Upper lobe of left lung (tissue), 6 donors: Measurements from ENCODE around the gene AFF3. TPM values are rescaled to one million over a fixed set of nuclear protein-coding genes. Genes with fewer than 3 reads are reported as not detected.

ENCODE experiments used
- ATAC-seq, 2 donors: fragments of 200-7000 bp; cut with Tn5 transposase; one replicate each; pipeline ENCODE4 v1.9.1; 2022; ENCODE audit warnings: mild to moderate bottlenecking in 2 of 2, moderate library complexity in 2 of 2; ENCODE audit not compliant: low FRiP score in 2 of 2
- DNase-seq, 2 donors: peaks; one replicate each; pipeline ENCODE4 v3.0.0-alpha.2; 2019 to 2020
- H3K27ac ChIP-seq, 4 donors: fragments of 200-600 bp; sonication (generic); one replicate each; pipeline ENCODE4 v1.5.1; 2016 to 2019
- H3K27me3 ChIP-seq, 4 donors: fragments of 200-600 bp; sonication (generic); one replicate each; pipeline ENCODE4 v1.5.1; 2017 to 2019
- H3K36me3 ChIP-seq, 4 donors: fragments of 200-600 bp; sonication (generic); one replicate each; pipeline ENCODE4 v1.5.1; 2016 to 2019
- H3K4me1 ChIP-seq, 4 donors: fragments of 200-600 bp; sonication (generic); one replicate each; pipeline ENCODE4 v1.5.1; 2018 to 2019
- H3K4me3 ChIP-seq, 4 donors: fragments of 200-600 bp; sonication (generic); one replicate each; pipeline ENCODE4 v1.5.1; 2017 to 2019; ENCODE audit warnings: mild to moderate bottlenecking in 2 of 4, moderate library complexity in 1 of 4
- H3K9me3 ChIP-seq, 4 donors: fragments of 200-600 bp; sonication (generic); one replicate each; pipeline ENCODE4 v1.5.1; 2018 to 2019
- CTCF ChIP-seq, 6 experiments: fragments of 450-650 bp in 4 of 6; fragments of 200-600 bp in 2 of 6; sonication (generic) in 2 of 6; IDR thresholded peaks; one replicate each; pipeline ENCODE4 v1.5.1; 2016 to 2019; ENCODE audit warnings: antibody characterized with exemption in 6 of 6
- EP300 ChIP-seq, 4 donors: sonication (generic); formaldehyde crosslinking; IDR thresholded peaks; one replicate each; pipeline ENCODE4 v1.5.1; 2017; ENCODE audit warnings: antibody characterized with exemption in 4 of 4, control low read depth in 2 of 4
- POLR2A ChIP-seq, 4 donors: fragments of 450-650 bp; IDR thresholded peaks; one replicate each; pipeline ENCODE4 v1.5.1; 2016 to 2017; ENCODE audit warnings: antibody characterized with exemption in 4 of 4, mild to moderate bottlenecking in 2 of 4
- POLR2AphosphoS5 ChIP-seq, 2 donors: sonication (generic); formaldehyde crosslinking; IDR thresholded peaks; one replicate each; pipeline ENCODE4 v1.5.1; 2017; ENCODE audit warnings: antibody characterized with exemption in 2 of 2
- WGBS, 2 donors: methylation state at CpG; one replicate each; pipeline ENCODE4 v1.1.5; 2017 to 2018; 5-methylcytosine and 5-hydroxymethylcytosine counted together
- total RNA-seq, 6 donors: library from RNA; depleted of rRNA in 4 of 6; stranded (reverse); fragments of >200 nt in 4 of 6; gene quantifications; one replicate each; pipeline versions ENCODE4 v1.1.0 to v1.2.1, GENCODE V29; 2016 to 2021
- donor health status: DM: no; HTN: no; CAD: no; lungs with moderate emphysema.
- donor health status: DM: no; HTN: yes; CAD: no; lungs with severe emphysema.

Gene AFF3
- total RNA-seq, 6 donors from 2014 or later, result 21.0 to 195 (median 47.9) TPM

GRCh38 chr2:100002059-100002458, 140.3 kb downstream of the AFF3 start:
- ATAC-seq, result no peak
- WGBS, 2 donors, result 69 to 72% methylated on average over 6 of the region's 6 CpGs

GRCh38 chr2:100000915-100001707, 141.3 kb downstream of the AFF3 start:
- DNase-seq, result no peak
- Histone ChIP-seq H3K4me3 (no peak overlapping the region), H3K4me1 (no peaks in the 10 kb centered on the region), H3K9me3 (no peaks in the 10 kb centered on the region), H3K27me3 (no peaks in the 10 kb centered on the region), H3K27ac (no peak overlapping the region), H3K36me3 (peaks cover 0 to under 1% (median 0%) of the 10 kb centered on the region in 4 donors)
- ATAC-seq, result no peak
- no peak for TF ChIP-seq EP300 (IDR thresholded peaks at IDR 0.05)
- TF ChIP-seq CTCF (IDR thresholded peaks at IDR 0.05), result no peak
- TF ChIP-seq POLR2AphosphoS5 (IDR thresholded peaks at IDR 0.05), result no peak
- WGBS, 2 donors, result 88 to 94% methylated on average over 22 of the region's 22 CpGs

More at GRCh38 chr2:100002059-100002458, 140.3 kb downstream of the AFF3 start:
- no peak for DNase-seq
- H3K27ac ChIP-seq, result no peak overlapping the region
- no peaks in the 10 kb centered on the region for H3K27me3 ChIP-seq
- no peak for TF ChIP-seq POLR2A (IDR thresholded peaks at IDR 0.05)
- no peak for TF ChIP-seq CTCF (IDR thresholded peaks at IDR 0.05)
- TF ChIP-seq POLR2AphosphoS5 (IDR thresholded peaks at IDR 0.05), result no peak
- no peak for TF ChIP-seq EP300 (IDR thresholded peaks at IDR 0.05)
- H3K36me3 ChIP-seq, result peaks cover 0 to 9% (median 4%) of the 10 kb centered on the region in 4 donors
- H3K9me3 ChIP-seq, result no peaks in the 10 kb centered on the region
- H3K4me1 ChIP-seq, result no peaks in the 10 kb centered on the region
- no peak overlapping the region for H3K4me3 ChIP-seq

GRCh38 chr2:99998651-99999320, 143.6 kb downstream of the AFF3 start:
- H3K4me3 ChIP-seq, result no peak overlapping the region
- no peaks in the 10 kb centered on the region for H3K36me3 ChIP-seq
- H3K27ac ChIP-seq, result no peak overlapping the region
- no peaks in the 10 kb centered on the region for H3K9me3 ChIP-seq
- 70 to 77% methylated on average over 12 of the region's 12 CpGs for WGBS, 2 donors
- no peak for ATAC-seq
- TF ChIP-seq POLR2A (IDR thresholded peaks at IDR 0.05) (no peak), POLR2AphosphoS5 (IDR thresholded peaks at IDR 0.05) (no peak), EP300 (IDR thresholded peaks at IDR 0.05) (no peak), CTCF (IDR thresholded peaks at IDR 0.05) (no peak)
- no peaks in the 10 kb centered on the region for H3K4me1 ChIP-seq
- H3K27me3 ChIP-seq, result no peaks in the 10 kb centered on the region
- no peak for DNase-seq

- no peaks in the 10 kb centered on the region for H3K27me3 ChIP-seq
- no peak for DNase-seq
- no peak overlapping the region for H3K27ac ChIP-seq
- H3K36me3 ChIP-seq, result peaks cover 0 to 3% (median 1%) of the 10 kb centered on the region in 4 donors
- H3K4me3 ChIP-seq, result no peak overlapping the region
- H3K4me1 ChIP-seq, result no peaks in the 10 kb centered on the region
- no peak for ATAC-seq
- no peaks in the 10 kb centered on the region for H3K9me3 ChIP-seq
- 68 to 80% methylated on average over 3 of the region's 3 CpGs for WGBS, 2 donors
- TF ChIP-seq EP300 (IDR thresholded peaks at IDR 0.05) (no peak), CTCF (IDR thresholded peaks at IDR 0.05) (no peak), POLR2AphosphoS5 (IDR thresholded peaks at IDR 0.05) (no peak)
These were observed 152.5 kb downstream of the AFF3 start for GRCh38 chr2:99989905-99990304.
